SK-N-MC (cell line): Measurements from ENCODE around the gene PER2.

Experiments
- EZH2 ChIP-seq: fragments of 200-600 bp; sonication (generic); IDR thresholded peaks from one replicate; pipeline ENCODE4 v1.6.1; 2017; ENCODE audit warnings: antibody characterized with exemption
- FOXP2 ChIP-seq: optimal IDR thresholded peaks from 2 replicates; pipeline ENCODE3; 2011; ENCODE audit warnings: mild to moderate bottlenecking, moderate library complexity; ENCODE audit not compliant: insufficient read depth; ENCODE audit errors: extremely low read length, control extremely low read depth
- POLR2AphosphoS5 ChIP-seq: IDR thresholded peaks from 2 replicates; pipeline ENCODE4 v1.6.1; 2012; ENCODE audit warnings: mild to moderate bottlenecking, low read depth, low read length, borderline replicate concordance

DNA sequence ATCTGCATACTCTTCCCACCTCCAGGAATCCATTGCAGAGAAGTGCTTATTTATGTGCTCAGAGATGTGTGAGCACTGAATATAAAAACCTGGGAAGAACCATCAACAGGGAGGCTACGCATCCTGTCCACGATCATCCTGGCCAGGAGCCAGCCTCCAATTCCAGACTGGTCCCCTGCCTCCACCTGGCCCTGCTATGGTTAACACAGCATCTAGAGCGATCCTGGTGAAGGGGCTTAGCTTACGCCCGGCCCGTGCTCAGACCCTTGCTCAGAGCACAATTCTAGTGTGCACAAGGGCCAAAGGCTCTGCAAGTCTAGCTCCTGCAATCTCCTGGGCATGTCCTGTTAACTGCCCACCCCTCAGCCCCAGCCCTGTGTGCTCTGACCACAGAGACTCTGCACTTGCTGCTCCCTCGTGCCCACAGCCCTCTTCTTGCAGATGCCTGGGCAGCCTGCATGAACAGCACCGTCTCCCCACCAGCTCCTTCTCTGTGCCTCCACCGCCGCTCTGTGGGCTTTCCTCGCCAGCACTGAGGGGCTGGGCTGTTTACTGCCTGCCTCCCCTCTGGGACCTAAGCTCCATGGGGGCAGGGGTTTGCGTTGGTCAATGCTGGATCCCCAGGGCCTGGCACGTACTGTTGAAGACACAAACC, 6.5 kb downstream of the PER2 start:
- TF ChIP-seq EZH2 (no peak), FOXP2 (no peak), POLR2AphosphoS5 (no peak)
